ENCODE results near the gene ZNF582. TPM values are rescaled to one million over a fixed set of nuclear protein-coding genes. Genes with fewer than 3 reads are reported as not detected.
"Not testable (repeated sequence)": the region's sequence is repeated elsewhere in the genome, so short reads cannot be mapped to it uniquely, and the experiment has no call there.

Gene ZNF582
- total RNA-seq, 4 donors from 2014 or later: 0.22 to 1.9 (median 0.83) TPM

DNA sequence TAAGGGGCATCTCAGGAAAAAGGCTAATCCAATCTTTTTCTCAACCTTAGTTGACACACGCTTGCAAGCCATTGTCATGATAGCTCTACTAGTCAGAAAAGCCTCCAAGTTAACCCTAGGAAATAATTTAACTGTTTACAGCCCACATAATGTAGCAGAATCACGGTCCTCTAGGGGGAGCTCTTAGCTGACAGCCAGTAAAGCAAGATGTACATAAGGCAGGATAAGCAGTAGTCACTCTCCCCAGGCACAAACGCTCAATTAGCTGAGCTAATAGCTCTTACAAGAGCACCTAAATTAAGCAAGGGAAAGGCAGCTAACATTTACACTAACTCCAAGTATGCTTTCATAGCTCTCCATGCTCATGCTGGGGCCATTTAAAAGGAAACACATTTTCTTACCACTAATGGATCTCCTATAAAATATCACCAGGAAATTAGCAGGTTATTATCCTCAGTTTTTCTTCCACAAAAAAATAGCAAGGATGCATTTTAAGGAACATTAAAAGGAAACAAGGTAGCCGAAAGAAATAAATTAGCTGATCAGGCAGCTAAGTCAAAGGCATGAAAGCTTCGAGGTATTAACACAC is 45.0 kb downstream of the ZNF582 start:
- DNase-seq (no peak), ATAC-seq (no peak)
- Histone ChIP-seq H3K27ac (no peak overlapping the region), H3K9me3 (no peaks in the 10 kb centered on the region), H3K36me3 (no peaks in the 10 kb centered on the region), H3K4me3 (no peak overlapping the region), H3K4me1 (no peaks in the 10 kb centered on the region), H3K27me3 (no peaks in the 10 kb centered on the region)
- intact Hi-C loops (cut with DNase I; ENCODE audit: low total_unique reads): no loop called here
- in situ Hi-C loops (cut with MboI; ENCODE audit: low sequenced_read_pairs in 4 of 4): loop anchor here in 2 of 4 donors (5.0 to 10.0 kb wide), 2 partner anchors 274 to 281 kb away; no protein-coding TSS in a partner anchor
- TF ChIP-seq POLR2A (IDR thresholded peaks at IDR 0.05): no peak
- no peak for TF ChIP-seq CTCF (IDR thresholded peaks at IDR 0.05 in 4 of 5, conservative IDR thresholded peaks at IDR 0.05 in 1 of 5)

- Histone ChIP-seq H3K36me3 (no peaks in the 10 kb centered on the region), H3K4me1 (no peaks in the 10 kb centered on the region), H3K27me3 (no peaks in the 10 kb centered on the region), H3K27ac (no peak overlapping the region), H3K9me3 (no peaks in the 10 kb centered on the region), H3K4me3 (no peak overlapping the region)
- in situ Hi-C loops (cut with MboI; ENCODE audit: low sequenced_read_pairs in 4 of 4) (loop anchor here in 2 of 4 donors (5.0 to 10.0 kb wide), 2 partner anchors 272 to 280 kb away; no protein-coding TSS in a partner anchor), intact Hi-C loops (cut with DNase I; ENCODE audit: low total_unique reads) (no loop called here)
- DNase-seq (no peak), ATAC-seq (no peak)
- TF ChIP-seq CTCF (IDR thresholded peaks at IDR 0.05 in 4 of 5, conservative IDR thresholded peaks at IDR 0.05 in 1 of 5) (no peak), POLR2A (IDR thresholded peaks at IDR 0.05) (no peak)
These were observed 46.1 kb downstream of the ZNF582 start for GRCh38 chr19:56347163-56347778.

DNA sequence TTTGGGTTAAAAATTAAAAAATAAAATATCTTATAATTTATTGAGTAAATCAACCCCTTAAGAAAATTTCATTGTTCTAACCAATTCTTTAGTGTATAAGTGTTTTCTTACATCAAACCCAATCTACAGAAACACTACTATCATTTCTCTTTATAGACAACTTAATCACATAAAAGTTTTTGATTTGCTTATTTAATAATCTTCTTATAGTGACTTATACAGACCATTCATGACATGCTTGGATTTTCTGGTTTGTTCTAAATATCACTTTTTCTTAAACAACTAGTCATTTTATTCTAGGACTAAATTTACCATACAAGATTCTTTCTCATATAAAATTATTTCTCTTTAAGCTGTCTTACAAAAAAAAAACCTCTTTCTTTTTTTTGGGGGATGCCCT is 51.4 kb downstream of the ZNF582 start:
- TF ChIP-seq CTCF (IDR thresholded peaks at IDR 0.05 in 4 of 5, conservative IDR thresholded peaks at IDR 0.05 in 1 of 5) (no peak), POLR2A (IDR thresholded peaks at IDR 0.05) (no peak)
- no peak overlapping the region for H3K4me3 ChIP-seq
- no peak for ATAC-seq
- in situ Hi-C loops (cut with MboI; ENCODE audit: low sequenced_read_pairs in 4 of 4): loop anchor here in 1 of 4 donors (10.0 kb wide), 1 partner anchor 267 kb away; no protein-coding TSS in a partner anchor
- H3K36me3 ChIP-seq: no peaks in the 10 kb centered on the region
- H3K27me3 ChIP-seq: no peaks in the 10 kb centered on the region
- intact Hi-C loops (cut with DNase I; ENCODE audit: low total_unique reads): no loop called here
- no peak for DNase-seq
- no peaks in the 10 kb centered on the region for H3K4me1 ChIP-seq
- H3K9me3 ChIP-seq: no peaks in the 10 kb centered on the region
- H3K27ac ChIP-seq: no peak overlapping the region

DNA sequence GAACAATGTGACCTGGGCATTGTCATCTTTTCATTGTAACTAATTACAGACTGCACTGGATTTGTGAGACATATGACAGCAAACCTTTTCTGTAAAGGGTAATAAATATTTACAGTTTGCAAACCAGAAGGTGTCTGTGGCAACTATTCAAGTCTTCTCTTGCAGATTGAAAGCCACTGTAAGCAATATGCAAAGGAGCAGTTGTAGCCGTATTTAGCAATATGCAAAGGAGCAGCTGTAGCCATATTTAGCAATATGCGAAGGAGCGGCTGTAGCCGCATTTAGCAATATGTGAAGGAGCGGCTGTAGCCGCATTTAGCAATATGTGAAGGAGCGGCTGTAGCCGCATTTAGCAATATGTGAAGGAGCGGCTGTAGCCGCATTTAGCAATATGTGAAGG is 54.3 kb downstream of the ZNF582 start:
- H3K27me3 ChIP-seq: not testable (repeated sequence)

GRCh38 chr19:56337077-56337476 is 56.3 kb downstream of the ZNF582 start:
- H3K4me1 ChIP-seq; H3K27ac ChIP-seq; ATAC-seq; H3K36me3 ChIP-seq; in situ Hi-C loops (cut with MboI; ENCODE audit: low sequenced_read_pairs in 4 of 4); DNase-seq; intact Hi-C loops (cut with DNase I; ENCODE audit: low total_unique reads); H3K27me3 ChIP-seq; H3K4me3 ChIP-seq: not testable (repeated sequence)
- H3K9me3 ChIP-seq: peaks cover 0 to 10% (median 0%) of the 10 kb centered on the region in 3 donors

More for the DNA sequence above, 54.3 kb downstream of the ZNF582 start:
- H3K36me3 ChIP-seq; intact Hi-C loops (cut with DNase I; ENCODE audit: low total_unique reads); ATAC-seq; H3K4me3 ChIP-seq; H3K27ac ChIP-seq; H3K9me3 ChIP-seq; H3K4me1 ChIP-seq; in situ Hi-C loops (cut with MboI; ENCODE audit: low sequenced_read_pairs in 4 of 4); DNase-seq: not testable (repeated sequence)

- H3K9me3 ChIP-seq: peaks cover 0 to 11% (median 0%) of the 10 kb centered on the region in 3 donors
- intact Hi-C loops (cut with DNase I; ENCODE audit: low total_unique reads); H3K27ac ChIP-seq; H3K4me1 ChIP-seq; H3K36me3 ChIP-seq; in situ Hi-C loops (cut with MboI; ENCODE audit: low sequenced_read_pairs in 4 of 4); H3K4me3 ChIP-seq; H3K27me3 ChIP-seq; ATAC-seq; DNase-seq: not testable (repeated sequence)
These were observed 58.0 kb downstream of the ZNF582 start for GRCh38 chr19:56335371-56335770.

Measured in gastrocnemius medialis (tissue), 4 donors.